GM18526 (cell line): ENCODE results near the gene HSD11B1.

ENCODE experiments used
- POLR2A ChIP-seq: IDR thresholded peaks from 3 replicates; pipeline ENCODE4 v1.6.1; 2011; ENCODE audit not compliant: insufficient read length; ENCODE audit errors: extremely low read depth

The HSD11B1 gene

DNA sequence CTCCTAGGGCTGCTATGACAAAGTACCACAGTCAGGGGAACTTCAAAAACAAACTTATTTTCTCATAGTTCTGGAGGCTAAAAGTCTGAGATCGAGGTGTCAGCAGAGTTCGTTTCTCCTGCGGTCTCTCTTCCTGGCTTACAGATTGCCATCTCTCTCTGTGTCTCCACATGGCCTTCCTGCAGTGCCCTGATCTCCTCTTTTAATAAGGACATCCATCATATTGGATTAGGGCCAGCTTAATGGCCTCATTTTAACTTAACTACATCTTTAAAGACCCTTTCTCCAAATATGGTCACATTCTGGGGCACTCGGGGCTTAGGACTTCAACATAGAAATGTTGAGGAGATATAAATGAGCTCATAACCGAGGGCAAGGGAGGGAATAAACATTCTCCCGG is 67.5 kb downstream of the HSD11B1 start:
- no peak for TF ChIP-seq POLR2A

DNA sequence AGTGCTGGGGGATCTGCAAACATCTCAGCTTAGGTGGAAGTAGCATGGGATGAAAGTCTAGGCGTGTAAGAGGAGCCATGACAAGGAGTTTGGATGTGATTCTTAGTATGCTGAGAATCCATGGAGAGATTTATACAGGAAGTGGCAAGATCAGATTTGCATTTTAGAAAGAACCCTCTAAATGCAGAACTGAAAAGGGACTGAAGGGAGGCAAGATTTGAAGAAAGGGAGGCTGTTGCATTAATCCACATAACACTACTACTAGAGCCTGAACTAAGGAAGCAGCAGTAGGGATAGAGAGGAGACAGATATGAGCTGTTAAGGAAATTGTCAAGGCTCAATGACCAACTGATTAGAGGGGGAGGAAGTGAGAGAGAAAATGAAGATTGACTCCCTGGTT is 69.9 kb downstream of the HSD11B1 start:
- TF ChIP-seq POLR2A: no peak

DNA sequence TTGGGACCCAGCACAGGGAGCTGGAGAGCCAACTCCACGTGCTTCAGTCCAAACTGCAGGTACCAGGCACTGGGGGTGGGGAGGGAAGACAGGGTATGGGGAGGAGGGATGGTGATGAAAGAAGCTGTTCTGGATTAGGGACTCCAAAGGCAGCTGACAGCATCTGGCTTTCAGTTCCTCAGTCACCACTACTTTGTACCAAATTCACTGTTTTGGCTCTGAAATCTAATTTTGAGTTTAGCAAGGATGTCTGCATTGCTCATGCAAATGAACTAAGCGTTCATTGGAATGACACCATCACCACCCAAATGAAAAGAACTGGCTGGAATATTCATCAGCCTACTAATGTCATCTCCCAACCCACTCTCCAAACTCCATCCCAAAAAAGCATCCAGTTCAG is 71.0 kb downstream of the HSD11B1 start:
- no peak for TF ChIP-seq POLR2A

DNA sequence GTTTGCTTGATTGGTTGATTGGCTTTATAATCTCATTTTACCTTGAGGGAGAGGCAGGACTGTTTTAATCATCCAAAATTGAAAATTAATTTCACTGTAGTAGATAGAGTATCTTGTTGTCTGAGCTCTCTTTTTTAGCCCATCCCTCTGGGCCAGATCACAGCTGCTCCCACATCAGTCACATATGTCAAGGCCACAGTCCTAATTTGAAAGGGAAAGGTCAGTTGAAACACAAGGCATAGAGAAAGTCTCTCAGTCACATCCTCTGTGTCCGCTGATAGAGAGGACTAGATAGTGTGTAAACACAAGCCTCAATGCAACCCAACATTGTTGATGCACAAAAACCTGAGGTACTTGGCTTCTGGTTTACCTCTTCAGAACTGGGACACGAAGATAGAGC is 72.9 kb downstream of the HSD11B1 start:
- no peak for TF ChIP-seq POLR2A

DNA sequence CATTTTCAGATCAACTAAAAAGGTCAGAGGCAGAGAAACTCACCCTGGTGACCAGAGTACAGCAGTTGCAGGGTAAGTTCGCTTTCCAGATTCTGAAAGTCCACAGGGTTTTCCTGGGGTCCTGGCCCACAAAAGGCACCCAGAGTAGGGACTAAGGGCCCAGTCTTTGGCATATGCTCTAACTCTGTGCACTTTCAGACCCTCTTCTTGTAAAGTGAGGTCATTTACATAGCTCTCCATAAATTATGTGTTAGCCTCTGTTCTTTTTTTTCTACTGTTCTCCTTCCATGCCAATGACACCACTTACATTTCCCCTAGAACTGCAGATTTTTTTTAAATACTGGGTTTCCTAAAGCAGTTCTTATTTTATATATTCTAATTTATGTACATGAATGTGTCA is 73.5 kb downstream of the HSD11B1 start:
- no peak for TF ChIP-seq POLR2A

DNA sequence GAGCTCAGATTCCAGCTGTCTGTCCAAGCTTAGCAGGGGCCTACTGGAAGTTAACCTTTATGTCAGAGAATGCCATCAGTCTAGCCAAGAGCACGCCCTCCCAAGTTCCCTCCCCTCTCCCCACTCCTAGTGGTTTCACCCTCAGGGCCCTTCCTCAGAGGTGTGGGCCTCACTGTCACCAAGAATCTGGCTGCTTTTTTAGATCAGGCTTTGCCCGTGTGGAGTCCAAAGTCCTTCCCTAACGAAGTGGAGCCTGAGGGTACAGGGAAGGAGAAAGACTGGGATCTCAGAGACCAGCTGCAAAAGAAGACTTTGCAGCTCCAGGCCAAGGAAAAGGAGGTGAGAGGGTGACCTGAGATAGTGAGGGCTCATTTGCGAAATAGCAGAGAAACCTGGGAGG is 75.6 kb downstream of the HSD11B1 start:
- TF ChIP-seq POLR2A: no peak

DNA sequence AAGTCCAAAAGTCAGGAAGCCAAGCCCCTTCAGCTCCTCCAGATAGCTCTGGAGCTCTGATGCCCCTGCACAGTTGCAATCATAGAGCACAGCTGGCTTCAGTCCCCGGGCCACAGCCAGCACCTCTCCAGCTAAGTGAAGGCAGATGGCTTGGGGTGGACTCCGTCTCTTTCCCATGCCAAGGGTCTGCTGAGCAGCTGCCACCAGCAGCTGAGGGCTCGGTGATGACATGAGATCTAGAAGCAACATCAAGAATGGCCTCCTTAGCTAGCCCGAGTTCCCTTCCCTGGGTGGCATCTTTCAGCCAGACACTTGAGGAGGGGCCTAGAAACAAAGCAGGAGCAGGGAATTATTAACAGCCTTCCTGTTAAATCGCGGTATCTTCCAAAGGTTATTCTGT is 78.7 kb downstream of the HSD11B1 start:
- no peak for TF ChIP-seq POLR2A
